GM12873 (cell line): ENCODE data around the gene SEC22C.

Experiments used
- CTCF ChIP-seq: IDR thresholded peaks from 2 replicates; pipeline ENCODE4 v1.5.1; 2012; ENCODE audit warnings: low read depth, mild to moderate bottlenecking, moderate library complexity, low read length, control low read depth; ENCODE audit not compliant: insufficient read depth; ENCODE audit errors: missing control alignments

Gene SEC22C

GRCh38 chr3:42507761-42508335, 73.9 kb downstream of the SEC22C start:
- TF ChIP-seq CTCF: no peak

GRCh38 chr3:42507252-42507651, 74.5 kb downstream of the SEC22C start:
- no peak for TF ChIP-seq CTCF

- TF ChIP-seq CTCF: no peak
Observed at GRCh38 chr3:42505849-42506410, 75.8 kb downstream of the SEC22C start.

GRCh38 chr3:42505128-42505848, 76.5 kb downstream of the SEC22C start:
- no peak for TF ChIP-seq CTCF

GRCh38 chr3:42504334-42505127, 77.2 kb downstream of the SEC22C start:
- no peak for TF ChIP-seq CTCF

GRCh38 chr3:42503957-42504333, 77.8 kb downstream of the SEC22C start:
- TF ChIP-seq CTCF: no peak
